HCT116 (cell line): ENCODE data around the gene TLR4. TPM values are rescaled to one million over a fixed set of nuclear protein-coding genes. Genes with fewer than 3 reads are reported as not detected.

Experiments used
- ATAC-seq: fragments of 200-7000 bp; cut with Tn5 transposase; 2 replicates; pipeline ENCODE4 v1.9.1; 2020; ENCODE audit warnings: mild to moderate bottlenecking, moderate library complexity
- BruUV-seq: library from RNA; stranded (reverse); fragments of 400-500 nt; replicated peaks from 2 replicates; lab custom pipeline; 2021; lab: Mats Ljungman, UMichigan
- CTCF ChIA-PET: fragments of 300-600 bp; sonication (Branson Sonifier 250); formaldehyde crosslinking; loops from one replicate; lab custom pipeline; 2021; ENCODE audit warnings: antibody characterized with exemption; lab: Charles Lee
- POLR2A ChIA-PET: fragments of 300-600, 350-600 bp; sonication (Branson Sonifier 250); formaldehyde crosslinking; loops from one replicate; lab custom pipeline; 2021; ENCODE audit warnings: antibody characterized with exemption; lab: Charles Lee
- RAD21 ChIA-PET, 2 experiments: fragments of 300-600 bp; sonication (Branson Sonifier 250); formaldehyde crosslinking; loops; one replicate each; lab custom pipeline; 2023; ENCODE audit warnings: low total read pairs in 2 of 2; ENCODE audit not compliant: uncharacterized antibody in 2 of 2, unreplicated experiment in 2 of 2, low non-redundant PET in 1 of 2; lab: Charles Lee
- DNase-seq: peaks from one replicate; pipeline ENCODE4 v3.0.0-alpha.2; 2010; ENCODE audit warnings: low read depth, low spot score
- H2AFZ ChIP-seq: fragments of 200-600 bp; shearing (Covaris generic), sonication (generic); 2 replicates; pipeline ENCODE4 v1.6.1; 2017; ENCODE audit warnings: low read depth, mixed run types, mixed read lengths, antibody characterized with exemption, low read length; ENCODE audit not compliant: poor library complexity, severe bottlenecking
- H3K27ac ChIP-seq: 2 replicates; pipeline ENCODE4 v1.5.1; 2012; ENCODE audit warnings: low read depth, low read length
- H3K27me3 ChIP-seq: fragments of 200-600 bp; sonication (generic); 2 replicates; pipeline ENCODE4 v1.6.1; 2016; ENCODE audit warnings: mixed run types, low read length, mixed read lengths; ENCODE audit not compliant: insufficient read depth
- H3K36me3 ChIP-seq, 2 experiments: fragments of 200-500 bp in 1 of 2; fragments of 200-600 bp in 1 of 2; sonication (Bioruptor generic) in 1 of 2; sonication (generic) in 1 of 2; 2 replicates each; pipeline versions ENCODE4 v1.5.1 to v1.6.1; 2014 to 2016; ENCODE audit warnings: low read length in 2 of 2, inconsistent platforms in 1 of 2, mixed read lengths in 1 of 2, mixed run types in 1 of 2; ENCODE audit not compliant: insufficient read depth in 2 of 2, control insufficient read depth in 1 of 2
- H3K4me1 ChIP-seq, 2 experiments: fragments of 200-600 bp in 1 of 2; sonication (generic) in 1 of 2; 2 replicates each; pipeline versions ENCODE4 v1.5.1 to v1.6.1; 2012 to 2017; ENCODE audit warnings: low read length in 2 of 2, inconsistent platforms in 1 of 2, mild to moderate bottlenecking in 1 of 2, mixed read lengths in 1 of 2, mixed run types in 1 of 2, moderate library complexity in 1 of 2; ENCODE audit not compliant: insufficient read depth in 2 of 2, control insufficient read depth in 1 of 2
- H3K4me2 ChIP-seq: fragments of 200-600 bp; sonication (generic); 2 replicates; pipeline ENCODE4 v1.6.1; 2017; ENCODE audit warnings: mixed run types, low read length, mixed read lengths
- H3K4me3 ChIP-seq, 2 experiments: fragments of 200-600 bp in 1 of 2; sonication (generic) in 1 of 2; replicated peaks in 1 of 2; 2 replicates each; pipeline ENCODE4 v1.5.1; 2011 to 2016; ENCODE audit warnings: low read length in 2 of 2, control low read depth in 1 of 2, low read depth in 1 of 2, mild to moderate bottlenecking in 1 of 2, mixed read lengths in 1 of 2, mixed run types in 1 of 2
- H3K79me2 ChIP-seq: fragments of 200-600 bp; sonication (generic); 2 replicates; pipeline ENCODE4 v1.6.1; 2017; ENCODE audit warnings: mild to moderate bottlenecking, mixed run types, low read length, moderate library complexity, mixed read lengths; ENCODE audit not compliant: insufficient read depth
- H3K9ac ChIP-seq: fragments of 200-600 bp; sonication (generic); 2 replicates; pipeline ENCODE4 v1.6.1; 2016; ENCODE audit warnings: low read length, mixed read lengths
- H3K9me2 ChIP-seq: fragments of 200-600 bp; sonication (generic), shearing (Covaris generic); 2 replicates; pipeline ENCODE4 v1.6.1; 2017; ENCODE audit warnings: mixed run types, mild to moderate bottlenecking, moderate library complexity; ENCODE audit not compliant: insufficient read depth
- H3K9me3 ChIP-seq, 2 experiments: fragments of 200-500 bp in 1 of 2; fragments of 200-600 bp in 1 of 2; sonication (Bioruptor generic) in 1 of 2; sonication (generic) in 1 of 2; 2 replicates each; pipeline ENCODE4 v1.6.1; 2014 to 2017; ENCODE audit warnings: low read length in 2 of 2, mixed read lengths in 2 of 2, inconsistent platforms in 1 of 2, low read depth in 1 of 2, mild to moderate bottlenecking in 1 of 2, mixed run types in 1 of 2, moderate library complexity in 1 of 2; ENCODE audit not compliant: control insufficient read depth in 1 of 2, insufficient read depth in 1 of 2
- H4K20me1 ChIP-seq: fragments of 200-600 bp; sonication (generic), shearing (Covaris generic); 2 replicates; pipeline ENCODE4 v1.6.1; 2017; ENCODE audit warnings: mixed run types, mild to moderate bottlenecking, moderate library complexity; ENCODE audit not compliant: insufficient read depth
- CBX3 ChIP-seq: IDR thresholded peaks from 2 replicates; pipeline ENCODE4 v1.6.1; 2012; ENCODE audit warnings: low read depth
- CEBPB ChIP-seq: IDR thresholded peaks from 2 replicates; pipeline ENCODE4 v1.6.1; 2012; ENCODE audit warnings: low read depth
- EGR1 ChIP-seq: IDR thresholded peaks from 2 replicates; pipeline ENCODE4 v1.6.1; 2012; ENCODE audit warnings: low read depth
- EZH2phosphoT487 ChIP-seq: fragments of 200-600 bp; IDR thresholded peaks from 2 replicates; pipeline ENCODE4 v1.6.1; 2018; ENCODE audit warnings: antibody characterized with exemption, borderline replicate concordance
- FOSL1 ChIP-seq: IDR thresholded peaks from 2 replicates; pipeline ENCODE4 v1.6.1; 2012; ENCODE audit warnings: low read depth
- JUND ChIP-seq: IDR thresholded peaks from 2 replicates; pipeline ENCODE4 v1.6.1; 2012
- POLR2A ChIP-seq: IDR thresholded peaks from 2 replicates; pipeline ENCODE4 v1.7.0; 2011; ENCODE audit warnings: borderline replicate concordance; ENCODE audit not compliant: insufficient read depth, insufficient read length; ENCODE audit errors: extremely low read depth
- POLR2AphosphoS5 ChIP-seq: IDR thresholded peaks from 2 replicates; pipeline ENCODE4 v1.6.1; 2011; ENCODE audit warnings: mild to moderate bottlenecking, low read depth, low read length, moderate library complexity
- RAD21 ChIP-seq: IDR thresholded peaks from 2 replicates; pipeline ENCODE4 v1.6.1; 2012; ENCODE audit warnings: low read depth, mild to moderate bottlenecking
- SIN3A ChIP-seq: IDR thresholded peaks from 2 replicates; pipeline ENCODE4 v1.6.1; 2012; ENCODE audit warnings: low read depth
- SP1 ChIP-seq: IDR thresholded peaks from 2 replicates; pipeline ENCODE4 v1.6.1; 2012; ENCODE audit warnings: low read depth
- SRF ChIP-seq: IDR thresholded peaks from 2 replicates; pipeline ENCODE4 v1.6.1; 2012; ENCODE audit warnings: low read depth
- TCF7L2 ChIP-seq: IDR thresholded peaks from 2 replicates; pipeline ENCODE4 v1.7.0; 2011; ENCODE audit warnings: borderline replicate concordance, inconsistent platforms; ENCODE audit not compliant: insufficient read depth, insufficient read length; ENCODE audit errors: extremely low read depth
- YY1 ChIP-seq: IDR thresholded peaks from 2 replicates; pipeline ENCODE4 v1.6.1; 2011; ENCODE audit warnings: low read length, low read depth, moderate library complexity, mild to moderate bottlenecking; ENCODE audit not compliant: insufficient replicate concordance; ENCODE audit errors: extremely low read depth
- ZFX ChIP-seq: fragments of 450-650 bp; IDR thresholded peaks from 2 replicates; pipeline ENCODE4 v1.6.1; 2017
- ZNF274 ChIP-seq: fragments of 200-500 bp; sonication (Bioruptor generic); IDR thresholded peaks from 2 replicates; pipeline ENCODE4 v1.6.1; 2014; ENCODE audit warnings: mild to moderate bottlenecking, low read depth, low read length, inconsistent platforms
- intact Hi-C: fragments of 100-400 bp; cut with micrococcal nuclease; formaldehyde crosslinking; loops from 2 replicates; pipeline ENCODE4 v1.10.0; 2022
- total RNA-seq: library from RNA; stranded (reverse); gene quantifications from one replicate; pipeline ENCODE4 v1.2.1, GENCODE V29; 2021; ENCODE audit not compliant: unreplicated experiment
- TF ChIP-seq, protein P1 (sequence below): IDR thresholded peaks from 2 replicates; pipeline ENCODE4 v1.6.1; 2011; ENCODE audit warnings: mild to moderate bottlenecking, low read length, moderate library complexity; ENCODE audit not compliant: insufficient replicate concordance; ENCODE audit errors: extremely low read depth
- TF ChIP-seq, protein P2 (sequence below), 3 experiments: fragments of 200-600 bp in 1 of 3; sonication (generic) in 1 of 3; IDR thresholded peaks in 2 of 3; conservative IDR thresholded peaks in 1 of 3; 2 replicates each; pipeline ENCODE4 v1.5.1; 2012 to 2017; ENCODE audit warnings: low read depth in 2 of 3, low read length in 2 of 3, antibody characterized with exemption in 1 of 3, borderline replicate concordance in 1 of 3, control low read depth in 1 of 3, mild to moderate bottlenecking in 1 of 3, mixed read lengths in 1 of 3, mixed run types in 1 of 3, moderate library complexity in 1 of 3; ENCODE audit not compliant: insufficient read depth in 1 of 3
- TF ChIP-seq, protein P3 (sequence below): IDR thresholded peaks from 2 replicates; pipeline ENCODE4 v1.6.1; 2012

TLR4 gene
- total RNA-seq, 1 experiment from 2014 or later, result 0.10 TPM

DNA sequence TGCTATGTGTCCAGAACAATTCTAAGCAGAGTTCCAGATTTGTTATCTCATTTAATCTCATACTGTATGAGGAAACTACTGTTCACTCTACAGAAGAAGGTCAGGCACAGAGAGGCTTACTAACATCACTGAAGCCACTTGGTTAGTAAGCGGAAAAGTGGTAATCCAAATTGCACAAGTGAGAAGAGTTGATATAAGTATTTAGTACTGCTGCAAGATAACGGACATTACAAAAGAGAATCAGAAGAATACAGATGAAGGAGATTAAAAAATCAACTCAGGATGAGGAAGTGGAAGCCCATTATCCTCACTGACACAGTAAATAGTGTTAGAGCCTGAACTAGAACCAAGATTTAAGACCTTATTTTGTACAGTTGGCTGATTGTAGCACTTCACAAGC lies 22.3 kb upstream of the TLR4 start (continued):
- TF ChIP-seq, protein P1, sequence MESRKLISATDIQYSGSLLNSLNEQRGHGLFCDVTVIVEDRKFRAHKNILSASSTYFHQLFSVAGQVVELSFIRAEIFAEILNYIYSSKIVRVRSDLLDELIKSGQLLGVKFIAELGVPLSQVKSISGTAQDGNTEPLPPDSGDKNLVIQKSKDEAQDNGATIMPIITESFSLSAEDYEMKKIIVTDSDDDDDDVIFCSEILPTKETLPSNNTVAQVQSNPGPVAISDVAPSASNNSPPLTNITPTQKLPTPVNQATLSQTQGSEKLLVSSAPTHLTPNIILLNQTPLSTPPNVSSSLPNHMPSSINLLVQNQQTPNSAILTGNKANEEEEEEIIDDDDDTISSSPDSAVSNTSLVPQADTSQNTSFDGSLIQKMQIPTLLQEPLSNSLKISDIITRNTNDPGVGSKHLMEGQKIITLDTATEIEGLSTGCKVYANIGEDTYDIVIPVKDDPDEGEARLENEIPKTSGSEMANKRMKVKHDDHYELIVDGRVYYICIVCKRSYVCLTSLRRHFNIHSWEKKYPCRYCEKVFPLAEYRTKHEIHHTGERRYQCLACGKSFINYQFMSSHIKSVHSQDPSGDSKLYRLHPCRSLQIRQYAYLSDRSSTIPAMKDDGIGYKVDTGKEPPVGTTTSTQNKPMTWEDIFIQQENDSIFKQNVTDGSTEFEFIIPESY, result no peak
- TF ChIP-seq SRF, result no peak

DNA sequence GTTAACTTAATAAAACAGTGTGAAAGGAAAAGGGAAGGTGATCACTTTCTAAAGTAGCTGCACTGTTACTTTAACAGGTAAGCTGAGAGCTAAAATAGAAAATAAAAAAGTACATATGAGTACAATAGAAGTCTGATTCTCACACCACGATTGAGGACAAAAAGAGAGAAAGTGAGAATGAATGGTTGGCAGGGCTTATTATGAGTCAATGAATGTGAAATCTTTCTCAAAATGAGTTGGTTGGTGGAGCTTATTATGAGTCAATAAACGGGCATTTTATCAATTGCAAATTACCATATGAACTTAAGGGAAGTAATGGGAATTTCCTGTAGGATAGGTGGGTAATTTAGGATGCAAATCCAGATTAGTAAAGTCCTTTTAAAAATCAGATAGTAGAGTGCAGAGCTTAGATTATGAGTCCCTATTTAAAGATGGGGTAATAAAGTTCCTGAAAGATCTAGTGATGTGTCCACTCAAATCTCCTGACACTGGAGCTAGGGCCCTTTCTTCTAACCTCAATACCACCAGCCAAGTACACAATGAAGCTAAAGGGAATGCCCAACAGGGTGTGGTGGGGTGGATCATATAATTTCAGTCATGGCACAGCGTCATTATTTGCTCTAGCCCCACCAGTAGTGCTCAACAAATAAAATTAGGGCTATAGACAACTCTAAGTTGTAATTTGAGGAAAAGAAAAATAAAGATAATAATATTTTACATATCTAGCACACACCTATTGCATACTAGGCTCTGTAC lies 21.1 kb upstream of the TLR4 start:
- H3K27me3 ChIP-seq, result no peaks in the 10 kb centered on the region
- no peak overlapping the region for H3K4me3 ChIP-seq
- CTCF ChIA-PET, result no interaction called here
- no peaks in the 10 kb centered on the region for H3K79me2 ChIP-seq
- peaks cover 11 to 22% of the 10 kb centered on the region in 2 experiments; a peak in 2 of 4 replicates for H3K9me3 ChIP-seq
- H3K9ac ChIP-seq, result no peak overlapping the region
- POLR2A ChIA-PET, result no interaction called here
- no peaks in the 10 kb centered on the region for H4K20me1 ChIP-seq
- no peak overlapping the region for H3K4me2 ChIP-seq
- no peaks in the 10 kb centered on the region for H3K4me1 ChIP-seq
- TF ChIP-seq, protein P2, sequence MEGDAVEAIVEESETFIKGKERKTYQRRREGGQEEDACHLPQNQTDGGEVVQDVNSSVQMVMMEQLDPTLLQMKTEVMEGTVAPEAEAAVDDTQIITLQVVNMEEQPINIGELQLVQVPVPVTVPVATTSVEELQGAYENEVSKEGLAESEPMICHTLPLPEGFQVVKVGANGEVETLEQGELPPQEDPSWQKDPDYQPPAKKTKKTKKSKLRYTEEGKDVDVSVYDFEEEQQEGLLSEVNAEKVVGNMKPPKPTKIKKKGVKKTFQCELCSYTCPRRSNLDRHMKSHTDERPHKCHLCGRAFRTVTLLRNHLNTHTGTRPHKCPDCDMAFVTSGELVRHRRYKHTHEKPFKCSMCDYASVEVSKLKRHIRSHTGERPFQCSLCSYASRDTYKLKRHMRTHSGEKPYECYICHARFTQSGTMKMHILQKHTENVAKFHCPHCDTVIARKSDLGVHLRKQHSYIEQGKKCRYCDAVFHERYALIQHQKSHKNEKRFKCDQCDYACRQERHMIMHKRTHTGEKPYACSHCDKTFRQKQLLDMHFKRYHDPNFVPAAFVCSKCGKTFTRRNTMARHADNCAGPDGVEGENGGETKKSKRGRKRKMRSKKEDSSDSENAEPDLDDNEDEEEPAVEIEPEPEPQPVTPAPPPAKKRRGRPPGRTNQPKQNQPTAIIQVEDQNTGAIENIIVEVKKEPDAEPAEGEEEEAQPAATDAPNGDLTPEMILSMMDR (IDR thresholded peaks at IDR 0.05 in 2 of 3, conservative IDR thresholded peaks at IDR 0.05 in 1 of 3; ENCODE audit: borderline replicate concordance in 1 of 3, insufficient read depth in 1 of 3, low read depth in 2 of 3, low read length in 2 of 3), result no peak
- TF ChIP-seq CBX3 (no peak), ZFX (no peak), TCF7L2 (no peak), FOSL1 (no peak), SIN3A (no peak), SP1 (no peak), RAD21 (no peak), POLR2A (no peak), EZH2phosphoT487 (no peak), CEBPB (no peak), JUND (no peak), ZNF274 (no peak), EGR1 (no peak), YY1 (no peak), POLR2AphosphoS5 (no peak)
- TF ChIP-seq, protein P3, sequence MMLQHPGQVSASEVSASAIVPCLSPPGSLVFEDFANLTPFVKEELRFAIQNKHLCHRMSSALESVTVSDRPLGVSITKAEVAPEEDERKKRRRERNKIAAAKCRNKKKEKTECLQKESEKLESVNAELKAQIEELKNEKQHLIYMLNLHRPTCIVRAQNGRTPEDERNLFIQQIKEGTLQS, result no peak
- DNase-seq, result no peak
- intact Hi-C loops, result no loop called here
- ATAC-seq, result no peak
- no TSS peak for BruUV-seq
- H3K36me3 ChIP-seq, result no peaks in the 10 kb centered on the region
- H3K9me2 ChIP-seq, result no peaks in the 10 kb centered on the region
- RAD21 ChIA-PET, result no interaction called here
- no peak overlapping the region for H2AFZ ChIP-seq
- H3K27ac ChIP-seq, result no peak overlapping the region
